Endothelial cell of umbilical vein (primary cell): ENCODE data around the gene SERTAD1.
"Not testable (repeated sequence)": the region's sequence is repeated elsewhere in the genome, so short reads cannot be mapped to it uniquely, and the experiment has no call there.

Experiments
- CTCF ChIP-seq, 2 donors: IDR thresholded peaks; 1 replicate in 1 of 2; 2 replicates in 1 of 2; pipeline ENCODE4 v1.5.1; 2011; ENCODE audit warnings: low read length in 2 of 2, mild to moderate bottlenecking in 2 of 2, moderate library complexity in 2 of 2, control low read depth in 1 of 2, inconsistent platforms in 1 of 2, low read depth in 1 of 2; ENCODE audit not compliant: insufficient read depth in 1 of 2; ENCODE audit errors: extremely low read depth in 1 of 2
- MAX ChIP-seq: IDR thresholded peaks from 2 replicates; pipeline ENCODE4 v1.6.1; 2011; ENCODE audit not compliant: insufficient read depth, insufficient read length
- POLR2A ChIP-seq: IDR thresholded peaks from 2 replicates; pipeline ENCODE4 v1.6.1; 2012; ENCODE audit warnings: low read depth, mild to moderate bottlenecking, control low read depth, low read length
- POLR2AphosphoS5 ChIP-seq: IDR thresholded peaks from 2 replicates; pipeline ENCODE4 v1.6.1; 2012; ENCODE audit warnings: low read depth, mild to moderate bottlenecking, control low read depth, low read length, moderate library complexity; ENCODE audit not compliant: insufficient read depth

GRCh38 chr19:40408598-40408925 is 17.2 kb downstream of the SERTAD1 start:
- not testable (repeated sequence) for TF ChIP-seq POLR2A; CTCF (IDR thresholded peaks at IDR 0.05; ENCODE audit: extremely low read depth in 1 of 2, insufficient read depth in 1 of 2, low read depth in 1 of 2, low read length in 2 of 2); POLR2AphosphoS5; MAX
